ENCODE data around the gene PLA2G2C. TPM values are rescaled to one million over a fixed set of nuclear protein-coding genes. Genes with fewer than 3 reads are reported as not detected.

Gene PLA2G2C
- total and polyA plus RNA-seq, 8 donors = 0.06 to 0.16 (median 0.11) TPM; not detected in 3

GRCh38 chr1:20138961-20139550, 47.3 kb downstream of the PLA2G2C start, which contains the start of gene PLA2G2F:
Gene PLA2G2F (plus strand): TSS chr1:20139323. CDS start chr1:20139428, 105 bp downstream.
- Histone ChIP-seq H3K27me3 (no peaks in the 10 kb centered on the region), H3K4me1 (no peaks in the 10 kb centered on the region), H3K4me3 (no peak within 1 kb of the TSS), H3K27ac (no peak within 1 kb of the TSS), H3K9me3 (no peaks in the 10 kb centered on the region), H3K36me3 (no peaks in the 10 kb centered on the region)
- DNase-seq (no peak), ATAC-seq (no peak)
- intact Hi-C loops (cut with DNase I) = no loop called here
- no peak for TF ChIP-seq CTCF (IDR thresholded peaks at IDR 0.05)

- intact Hi-C loops (cut with DNase I) = no loop called here
- TF ChIP-seq CTCF (IDR thresholded peaks at IDR 0.05) = no peak
- ATAC-seq (no peak), DNase-seq (peak in 1 of 4 donors; percentile 10)
- H3K4me1 ChIP-seq = no peaks in the 10 kb centered on the region
- H3K9me3 ChIP-seq = no peaks in the 10 kb centered on the region
- no peak overlapping the region for H3K4me3 ChIP-seq
- no peaks in the 10 kb centered on the region for H3K27me3 ChIP-seq
- H3K27ac ChIP-seq = no peak overlapping the region
- no peaks in the 10 kb centered on the region for H3K36me3 ChIP-seq
Observed at GRCh38 chr1:20138346-20138745, 48.0 kb downstream of the PLA2G2C start.

- no peak overlapping the region for H3K4me3 ChIP-seq
- no peaks in the 10 kb centered on the region for H3K9me3 ChIP-seq
- DNase-seq (peak in 1 of 4 donors; percentile 22), ATAC-seq (no peak)
- no peak for TF ChIP-seq CTCF (IDR thresholded peaks at IDR 0.05)
- no peak overlapping the region for H3K27ac ChIP-seq
- no peaks in the 10 kb centered on the region for H3K36me3 ChIP-seq
- H3K27me3 ChIP-seq = no peaks in the 10 kb centered on the region
- H3K4me1 ChIP-seq = no peaks in the 10 kb centered on the region
- intact Hi-C loops (cut with DNase I) = no loop called here
Observed at GRCh38 chr1:20137604-20138003, 48.7 kb downstream of the PLA2G2C start.

GRCh38 chr1:20137055-20137454, 49.3 kb downstream of the PLA2G2C start:
- intact Hi-C loops (cut with DNase I) = no loop called here
- no peak overlapping the region for H3K27ac ChIP-seq
- no peak for TF ChIP-seq CTCF (IDR thresholded peaks at IDR 0.05)
- no peaks in the 10 kb centered on the region for H3K9me3 ChIP-seq
- DNase-seq = peak in 2 of 4 donors; percentile 34 to 63
- no peaks in the 10 kb centered on the region for H3K27me3 ChIP-seq
- no peak overlapping the region for H3K4me3 ChIP-seq
- no peaks in the 10 kb centered on the region for H3K36me3 ChIP-seq
- H3K4me1 ChIP-seq = no peaks in the 10 kb centered on the region
- ATAC-seq = peak; percentile 73

GRCh38 chr1:20136249-20136648, 50.1 kb downstream of the PLA2G2C start:
- no peaks in the 10 kb centered on the region for H3K4me1 ChIP-seq
- no peak for TF ChIP-seq CTCF (IDR thresholded peaks at IDR 0.05)
- no peaks in the 10 kb centered on the region for H3K36me3 ChIP-seq
- no peaks in the 10 kb centered on the region for H3K27me3 ChIP-seq
- no peak overlapping the region for H3K27ac ChIP-seq
- no peaks in the 10 kb centered on the region for H3K9me3 ChIP-seq
- intact Hi-C loops (cut with DNase I) = no loop called here
- H3K4me3 ChIP-seq = no peak overlapping the region
- DNase-seq = no peak
- ATAC-seq = no peak
